ENCODE measurements around the gene IGF2BP2.
"Not testable (repeated sequence)": the region's sequence is repeated elsewhere in the genome, so short reads cannot be mapped to it uniquely, and the experiment has no call there.

IGF2BP2 gene

GRCh38 chr3:185798831-185799110 is 26.1 kb downstream of the IGF2BP2 start:
- not testable (repeated sequence) for DNase-seq (ENCODE audit: low read depth, low spot score)

- DNase-seq (ENCODE audit: low read depth, low spot score) = no peak
Observed at GRCh38 chr3:185797993-185798830, 26.6 kb downstream of the IGF2BP2 start.

DNA sequence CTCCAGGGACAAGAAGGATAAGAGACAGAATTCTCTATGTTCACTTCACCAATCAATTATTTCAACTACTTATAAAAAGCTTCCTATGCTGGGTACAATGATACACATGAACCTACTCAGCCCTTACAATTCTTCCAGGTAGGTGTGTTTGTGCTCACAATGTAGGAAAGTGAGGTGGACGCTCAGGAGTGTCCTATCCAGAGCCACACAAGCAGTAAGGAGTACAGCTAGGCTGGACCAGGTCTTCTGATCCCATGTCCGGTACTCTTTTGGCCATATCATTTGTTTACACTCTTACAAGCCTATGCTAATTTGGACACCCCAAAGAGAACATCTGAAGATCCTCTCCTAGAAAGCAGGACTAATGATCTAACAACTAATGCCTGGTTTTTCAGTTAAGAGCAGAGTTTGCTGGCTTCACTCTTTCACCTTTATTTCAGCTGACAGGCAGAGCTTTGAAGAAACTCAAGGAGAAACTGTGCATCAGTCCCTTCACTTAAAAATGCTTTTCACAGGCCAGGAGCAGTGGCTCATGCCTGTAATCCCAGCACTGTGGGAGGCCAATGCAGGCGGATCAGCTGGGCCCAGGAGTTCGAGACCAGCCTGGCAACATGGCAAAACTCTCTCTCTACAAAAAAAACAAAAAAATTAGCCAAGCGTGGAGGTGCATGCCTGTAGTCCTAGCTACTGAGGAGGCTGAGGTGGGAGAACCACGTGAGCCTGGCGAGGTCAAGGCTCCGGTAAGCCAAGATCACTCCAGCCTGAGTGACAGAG is 27.5 kb downstream of the IGF2BP2 start:
- no peak for DNase-seq (ENCODE audit: low read depth, low spot score)

GRCh38 chr3:185796431-185797107 is 28.3 kb downstream of the IGF2BP2 start:
- no peak for DNase-seq (ENCODE audit: low read depth, low spot score)

DNA sequence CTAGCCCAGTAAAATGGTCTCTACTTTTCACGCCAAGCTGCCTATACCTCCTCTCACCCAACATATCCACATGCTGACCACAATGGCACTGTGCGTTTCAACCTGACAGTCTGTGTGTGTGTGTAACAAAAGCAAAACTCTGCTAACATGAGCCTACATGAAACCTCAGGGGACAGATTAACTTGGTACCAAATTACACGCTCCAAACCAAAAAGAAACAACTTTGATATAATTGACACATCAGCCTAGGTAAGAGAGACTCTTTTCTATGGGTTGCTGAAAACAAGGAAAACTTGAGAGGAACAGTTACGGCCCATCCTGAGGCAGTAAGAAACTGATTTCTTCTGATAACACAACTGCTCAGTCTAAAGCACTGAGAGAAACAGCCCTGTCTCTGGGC is 31.5 kb downstream of the IGF2BP2 start:
- DNase-seq (ENCODE audit: low read depth, low spot score) = no peak

- no peak for DNase-seq (ENCODE audit: low read depth, low spot score)
Observed at GRCh38 chr3:185792955-185793354, 31.9 kb downstream of the IGF2BP2 start.

GRCh38 chr3:185789891-185790830 is 34.7 kb downstream of the IGF2BP2 start:
- no peak for DNase-seq (ENCODE audit: low read depth, low spot score)

- DNase-seq (ENCODE audit: low read depth, low spot score) = no peak
Observed at GRCh38 chr3:185789134-185789533, 35.7 kb downstream of the IGF2BP2 start.

DNA sequence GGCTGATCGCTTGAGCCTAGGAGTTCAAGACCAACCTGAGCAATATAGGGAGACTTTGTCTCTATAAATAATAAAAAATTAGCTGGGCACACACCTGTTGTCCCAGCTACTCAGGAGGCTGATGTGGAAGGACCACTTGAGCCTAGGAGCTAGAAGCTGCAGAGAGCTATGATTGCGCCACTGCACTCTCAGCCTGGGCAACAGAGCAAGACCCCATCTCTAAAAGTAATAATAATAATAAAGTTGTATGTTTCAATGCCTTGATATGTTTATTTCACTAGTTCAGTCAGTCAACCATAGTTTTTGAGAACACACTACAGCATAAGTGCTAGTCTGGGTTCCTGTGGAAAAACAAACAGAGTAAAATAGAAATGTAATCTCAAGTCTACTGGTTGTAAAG is 36.5 kb downstream of the IGF2BP2 start:
- DNase-seq (ENCODE audit: low read depth, low spot score) = no peak

DNA sequence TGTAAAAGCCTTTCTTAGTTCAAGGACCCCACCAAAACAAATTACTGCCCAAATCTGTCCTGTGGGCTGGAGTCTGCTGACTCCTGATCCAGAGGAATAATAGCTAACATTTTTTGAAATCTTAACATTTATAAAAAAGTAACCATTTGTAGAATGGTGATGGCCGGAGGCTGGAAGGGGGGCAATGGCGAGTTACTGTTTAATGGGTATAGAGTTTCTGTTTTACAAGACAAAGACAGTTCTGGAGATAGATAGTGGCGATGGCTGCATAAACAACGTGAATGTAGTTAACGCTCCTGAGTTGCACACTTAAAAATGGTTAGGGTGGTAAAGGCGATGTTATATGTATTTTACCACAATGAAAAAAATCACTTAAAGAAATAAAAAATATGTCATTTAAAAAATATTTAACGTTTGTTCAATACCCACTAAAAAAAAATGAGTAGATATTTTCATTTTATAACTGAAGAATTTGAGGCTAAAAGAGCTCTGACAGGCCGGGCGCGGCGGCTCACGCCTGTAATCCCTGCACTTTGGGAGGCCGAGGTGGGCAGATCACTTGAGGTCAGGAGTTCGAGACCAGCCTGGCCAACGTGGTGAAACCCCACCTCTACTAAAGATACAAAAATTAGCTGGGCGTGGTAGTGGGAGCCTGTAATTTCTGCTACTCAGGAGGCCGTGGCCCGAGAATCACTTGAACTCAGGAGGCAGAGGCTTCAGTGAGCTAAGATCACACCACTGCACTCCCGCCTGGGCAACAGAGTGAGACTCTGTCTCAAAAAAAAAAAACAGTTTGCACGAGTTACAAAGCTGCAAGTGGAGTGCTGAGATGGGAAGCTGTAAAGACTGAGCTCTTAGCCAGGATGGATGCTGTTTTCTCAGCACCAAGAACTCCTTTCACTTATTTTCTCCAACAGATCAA is 37.6 kb downstream of the IGF2BP2 start:
- no peak for DNase-seq (ENCODE audit: low read depth, low spot score)

DNA sequence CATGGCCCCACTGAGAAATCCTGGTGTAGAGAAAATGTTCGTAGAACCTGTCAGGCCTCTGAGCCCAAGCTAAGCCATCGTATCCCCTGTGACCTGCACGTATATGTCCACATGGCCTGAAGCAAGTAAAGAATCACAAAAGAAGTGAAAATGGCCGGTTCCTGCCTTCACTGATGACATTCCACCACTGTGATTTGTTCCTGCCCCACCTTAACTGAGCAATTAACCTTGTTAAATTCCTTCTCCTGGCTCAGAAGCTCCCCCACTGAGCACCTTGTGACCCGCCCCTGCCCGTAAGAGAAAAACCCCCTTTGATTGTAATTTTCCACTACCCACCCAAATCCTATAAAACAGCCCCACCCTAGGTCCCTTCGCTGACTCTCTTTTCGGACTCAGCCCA is 38.6 kb downstream of the IGF2BP2 start:
- DNase-seq (ENCODE audit: low read depth, low spot score) = not testable (repeated sequence)

GRCh38 chr3:185784317-185784716 is 40.5 kb downstream of the IGF2BP2 start:
- DNase-seq (ENCODE audit: low read depth, low spot score) = no peak

DNA sequence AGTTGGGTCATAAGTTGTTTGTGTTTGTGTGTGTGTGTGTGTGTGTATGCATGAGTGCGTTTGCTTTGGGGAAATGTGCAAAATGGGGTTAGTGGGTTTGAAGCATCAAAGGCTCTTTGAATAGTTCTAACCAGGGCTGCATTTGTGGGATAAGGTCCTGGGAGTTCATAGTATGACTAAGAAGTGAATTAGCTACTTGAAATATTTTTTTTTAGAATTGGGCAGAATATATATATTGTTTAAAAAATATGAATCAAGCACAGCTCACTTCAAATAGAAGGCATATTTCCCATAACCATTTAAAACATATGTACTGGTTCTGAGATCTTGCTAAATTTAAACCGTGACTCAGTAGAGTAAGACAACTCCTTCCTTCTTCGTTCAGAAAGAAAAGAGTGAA is 43.1 kb downstream of the IGF2BP2 start:
- no peak for DNase-seq (ENCODE audit: low read depth, low spot score)

DNA sequence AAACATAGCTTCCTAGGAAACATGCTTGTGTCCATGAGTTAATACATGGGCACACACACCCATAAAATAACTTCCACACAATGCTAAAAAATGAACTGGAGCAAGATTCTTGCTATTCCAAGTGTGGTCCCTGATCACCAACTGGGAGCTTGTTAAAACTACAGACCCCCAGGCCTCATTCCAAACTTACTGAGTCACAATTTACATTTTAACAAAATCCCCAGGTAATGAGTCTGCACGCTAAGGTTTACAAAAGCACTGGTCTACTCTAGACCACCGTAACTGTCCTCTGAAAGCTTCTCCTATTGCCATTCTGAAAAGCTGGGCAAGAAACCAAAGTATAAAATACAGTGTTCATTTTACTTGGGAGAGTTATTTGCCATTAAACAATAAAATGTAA is 45.4 kb downstream of the IGF2BP2 start:
- DNase-seq (ENCODE audit: low read depth, low spot score) = no peak

DNA sequence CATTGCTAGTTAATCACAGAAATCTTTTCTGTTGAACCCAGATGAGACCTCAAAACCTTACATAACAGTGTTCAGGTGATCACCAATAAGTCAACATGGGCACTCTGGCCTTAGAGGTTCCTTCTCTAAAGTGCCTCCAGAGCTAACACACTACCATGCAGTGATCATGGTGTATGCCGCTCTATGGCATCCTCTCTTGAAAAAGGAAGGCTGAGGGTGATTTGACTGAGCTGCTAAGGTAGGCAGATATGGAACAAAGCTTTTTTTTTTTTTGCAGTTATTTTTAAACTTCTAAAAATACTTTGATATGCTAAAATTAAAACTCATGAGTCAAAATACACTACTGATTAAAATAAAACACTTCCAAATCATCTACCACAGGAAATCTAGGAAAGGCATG is 46.0 kb downstream of the IGF2BP2 start:
- no peak for DNase-seq (ENCODE audit: low read depth, low spot score)

- no peak for DNase-seq (ENCODE audit: low read depth, low spot score)
Observed at GRCh38 chr3:185778094-185778493, 46.7 kb downstream of the IGF2BP2 start.

DNA sequence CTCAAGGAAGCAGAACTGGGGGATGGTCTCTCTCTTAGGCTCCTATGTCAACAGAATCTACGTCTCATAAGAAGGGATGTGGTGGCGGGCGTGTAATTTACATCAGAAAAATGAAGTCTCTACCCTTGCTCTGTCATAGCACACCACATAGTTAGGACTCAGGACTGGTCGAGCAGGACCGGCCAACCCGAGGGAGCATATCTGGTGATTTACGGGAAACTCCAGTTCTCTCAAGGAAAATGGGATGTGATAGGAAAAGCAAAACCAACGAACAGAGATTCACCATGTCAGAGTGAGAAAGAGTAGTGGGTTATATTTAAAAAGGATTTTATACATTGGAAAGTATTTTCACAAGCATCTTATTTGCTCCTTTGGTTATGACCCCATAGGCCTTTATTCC is 54.7 kb downstream of the IGF2BP2 start:
- DNase-seq (ENCODE audit: low read depth, low spot score) = no peak

- not testable (repeated sequence) for DNase-seq (ENCODE audit: low read depth, low spot score)
Observed at GRCh38 chr3:185768578-185768982, 56.3 kb downstream of the IGF2BP2 start.

DNA sequence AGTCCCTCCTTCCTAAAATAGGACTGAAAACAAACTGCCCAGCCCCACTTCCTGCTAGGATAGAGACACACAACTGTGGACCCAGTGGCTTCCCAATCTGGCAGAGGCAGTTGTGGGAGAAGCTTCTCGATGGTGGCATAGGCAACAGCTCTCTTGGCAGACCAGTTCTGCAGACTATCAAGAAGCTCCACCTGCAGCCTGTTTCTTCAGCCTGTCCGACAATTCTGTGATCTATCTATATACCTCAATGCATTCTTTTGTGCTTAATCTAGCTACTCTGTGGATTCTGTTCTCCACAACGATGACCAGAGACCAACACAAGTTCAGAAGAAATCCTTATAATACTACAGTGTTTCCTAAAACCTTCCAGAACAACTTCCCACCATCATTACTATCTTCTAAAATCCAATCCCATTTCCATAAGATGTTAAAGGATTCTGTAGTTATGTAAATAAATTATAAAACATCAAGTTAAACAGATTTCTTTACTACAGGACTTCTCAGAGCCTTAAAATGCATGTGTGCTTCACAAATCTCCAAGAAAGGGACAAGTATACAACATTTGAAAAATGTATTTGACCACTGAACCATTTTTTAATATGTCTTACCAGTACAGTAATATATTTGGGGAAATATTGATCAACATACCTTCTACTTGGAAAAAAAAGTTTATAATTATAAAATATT is 57.7 kb downstream of the IGF2BP2 start:
- DNase-seq (ENCODE audit: low read depth, low spot score) = no peak
